Daoy (cell line): ENCODE data around the gene ZGLP1. TPM values are rescaled to one million over a fixed set of nuclear protein-coding genes. Genes with fewer than 3 reads are reported as not detected.
A peak's percentile ranks its signal among the peaks of the same experiment; 100 is the strongest.

Experiments used
- DNase-seq: peaks from one replicate; pipeline ENCODE4 v3.0.0-alpha.2; 2015; ENCODE audit warnings: low read depth
- total RNA-seq: library from RNA; depleted of rRNA; stranded (reverse); fragments of >200 nt; shearing (Covaris generic); gene quantifications from 2 replicates; pipeline ENCODE4 v1.2.3, GENCODE V29; 2014

Gene ZGLP1
- total RNA-seq, 1 experiment from 2014 or later = 2.2 TPM

GRCh38 chr19:10327793-10328192, 18.2 kb upstream of the ZGLP1 start:
- DNase-seq = no peak

GRCh38 chr19:10325732-10326131, 16.1 kb upstream of the ZGLP1 start:
- no peak for DNase-seq

GRCh38 chr19:10321874-10322835, 12.5 kb upstream of the ZGLP1 start:
- DNase-seq = no peak

GRCh38 chr19:10321417-10321797, 11.8 kb upstream of the ZGLP1 start:
- no peak for DNase-seq

GRCh38 chr19:10320602-10321416, 11.2 kb upstream of the ZGLP1 start:
- no peak for DNase-seq

- no peak for DNase-seq
Observed at GRCh38 chr19:10318807-10319682, 9.4 kb upstream of the ZGLP1 start.

GRCh38 chr19:10317857-10318462, 8.3 kb upstream of the ZGLP1 start:
- no peak for DNase-seq

GRCh38 chr19:10317045-10317856, 7.6 kb upstream of the ZGLP1 start:
- DNase-seq = no peak

- no peak for DNase-seq
Observed at GRCh38 chr19:10316229-10317044, 6.8 kb upstream of the ZGLP1 start.

GRCh38 chr19:10315335-10316214, 6.0 kb upstream of the ZGLP1 start, which contains the start of gene FDX2:
Gene FDX2, minus strand, starts transcription at chr19:10316015. Its CDS starts 19 bp downstream, at chr19:10315996.
- peak; percentile 91 for DNase-seq

GRCh38 chr19:10306327-10306726, 3.3 kb downstream of the ZGLP1 start:
- DNase-seq = no peak

- peak; percentile 77 for DNase-seq
Observed at GRCh38 chr19:10305139-10305806, 4.3 kb downstream of the ZGLP1 start.

- no peak for DNase-seq
Observed at GRCh38 chr19:10299545-10300458, 9.8 kb downstream of the ZGLP1 start.

GRCh38 chr19:10295847-10296591, 13.6 kb downstream of the ZGLP1 start:
- no peak for DNase-seq

GRCh38 chr19:10295305-10295846, 14.2 kb downstream of the ZGLP1 start:
- no peak for DNase-seq

- no peak for DNase-seq
Observed at GRCh38 chr19:10294368-10294697, 15.3 kb downstream of the ZGLP1 start.
